Measurements from ENCODE around the gene CFAP99.

The CFAP99 gene

DNA sequence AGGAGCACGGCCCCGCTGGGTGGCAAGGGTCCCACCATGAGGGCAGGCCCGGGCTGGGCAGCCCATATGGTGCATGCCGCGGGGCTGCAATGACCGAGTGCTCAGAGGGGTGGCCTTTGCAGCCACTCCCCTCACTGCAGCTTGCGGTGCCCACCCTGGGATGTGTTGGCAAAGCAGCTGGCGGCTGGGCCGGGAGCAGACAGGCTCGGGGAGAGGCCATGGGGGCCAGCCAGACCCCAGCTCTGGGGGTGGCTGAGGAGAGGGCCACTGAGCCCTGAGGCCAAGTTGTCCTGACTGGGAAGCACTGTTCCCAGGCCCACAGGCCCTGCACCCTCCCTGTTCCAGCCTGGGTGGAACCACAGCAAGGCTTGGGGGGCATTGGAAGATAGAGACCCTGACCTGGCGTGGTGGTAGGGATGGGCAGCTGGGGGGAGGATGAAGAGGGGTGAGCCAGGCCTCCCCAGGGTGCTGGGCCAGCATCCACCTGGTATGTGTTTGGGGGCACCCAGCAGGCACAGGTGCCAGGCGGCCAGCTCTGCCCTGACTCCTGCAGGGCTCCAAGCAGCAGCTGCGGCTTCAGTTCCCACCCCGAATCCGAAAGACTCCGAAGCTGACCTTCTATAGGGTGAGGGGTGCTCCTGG is 31.8 kb downstream of the CFAP99 start:
- TF ChIP-seq CTCF (IDR thresholded peaks at IDR 0.05; ENCODE audit: borderline replicate concordance, control extremely low read depth, extremely low read depth, insufficient read depth, missing control alignments) = no peak
- in situ Hi-C loops (cut with MboI; ENCODE audit: low sequenced_read_pairs, unreplicated experiment) = no loop called here
- DNase-seq (ENCODE audit: low spot score) = no peak

GRCh38 chr4:2451036-2451520 is 32.3 kb downstream of the CFAP99 start:
- in situ Hi-C loops (cut with MboI; ENCODE audit: low sequenced_read_pairs, unreplicated experiment) = no loop called here
- DNase-seq (ENCODE audit: low spot score) = no peak
- TF ChIP-seq CTCF (IDR thresholded peaks at IDR 0.05; ENCODE audit: borderline replicate concordance, control extremely low read depth, extremely low read depth, insufficient read depth, missing control alignments) = no peak

- DNase-seq (ENCODE audit: low spot score) = no peak
- no peak for TF ChIP-seq CTCF (IDR thresholded peaks at IDR 0.05; ENCODE audit: borderline replicate concordance, control extremely low read depth, extremely low read depth, insufficient read depth, missing control alignments)
- in situ Hi-C loops (cut with MboI; ENCODE audit: low sequenced_read_pairs, unreplicated experiment) = no loop called here
Observed at GRCh38 chr4:2451821-2452785, 33.3 kb downstream of the CFAP99 start.

GRCh38 chr4:2457481-2458295 is 38.9 kb downstream of the CFAP99 start:
- no peak for DNase-seq (ENCODE audit: low spot score)
- no peak for TF ChIP-seq CTCF (IDR thresholded peaks at IDR 0.05; ENCODE audit: borderline replicate concordance, control extremely low read depth, extremely low read depth, insufficient read depth, missing control alignments)
- in situ Hi-C loops (cut with MboI; ENCODE audit: low sequenced_read_pairs, unreplicated experiment) = no loop called here

- in situ Hi-C loops (cut with MboI; ENCODE audit: low sequenced_read_pairs, unreplicated experiment) = no loop called here
- DNase-seq (ENCODE audit: low spot score) = peak; percentile 13
- TF ChIP-seq CTCF (IDR thresholded peaks at IDR 0.05; ENCODE audit: borderline replicate concordance, control extremely low read depth, extremely low read depth, insufficient read depth, missing control alignments) = no peak
Observed at GRCh38 chr4:2458546-2459491, 40.1 kb downstream of the CFAP99 start.

All from GM13976 (cell line).